Astrocyte (in vitro differentiated cells and primary cell): ENCODE results near the gene PCNX4.

ENCODE experiments used
- EZH2 ChIP-seq: IDR thresholded peaks from 2 replicates; pipeline ENCODE4 v1.6.1; 2012; ENCODE audit warnings: mild to moderate bottlenecking, low read length, inconsistent platforms; ENCODE audit not compliant: insufficient read depth
- TF ChIP-seq, protein P1 (sequence below): IDR thresholded peaks from 2 replicates; pipeline ENCODE4 v1.5.1; 2011; ENCODE audit warnings: low read depth, mild to moderate bottlenecking, inconsistent platforms, low read length, moderate library complexity; ENCODE audit not compliant: insufficient read depth

DNA sequence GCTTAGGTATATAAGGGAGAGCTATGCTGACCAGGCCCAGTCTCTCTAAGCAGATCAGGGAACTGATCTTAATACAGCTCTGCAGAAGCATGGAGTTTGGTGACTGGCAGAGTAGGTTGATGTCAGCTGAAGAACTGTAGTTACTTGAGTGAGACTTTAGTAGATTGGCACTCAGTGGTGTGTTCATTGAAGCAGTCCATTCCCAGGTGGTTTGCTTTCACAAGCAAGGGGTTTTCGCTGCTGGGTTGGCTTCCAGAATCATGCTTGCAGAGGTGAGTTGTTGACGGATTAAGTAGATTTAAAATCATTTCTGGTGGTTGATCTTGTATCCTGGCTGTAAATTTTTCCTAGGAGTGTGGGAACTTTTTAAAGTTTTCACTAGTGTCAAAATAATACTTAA, 80.0 kb downstream of the PCNX4 start:
- no peak for TF ChIP-seq EZH2
- TF ChIP-seq, protein P1, sequence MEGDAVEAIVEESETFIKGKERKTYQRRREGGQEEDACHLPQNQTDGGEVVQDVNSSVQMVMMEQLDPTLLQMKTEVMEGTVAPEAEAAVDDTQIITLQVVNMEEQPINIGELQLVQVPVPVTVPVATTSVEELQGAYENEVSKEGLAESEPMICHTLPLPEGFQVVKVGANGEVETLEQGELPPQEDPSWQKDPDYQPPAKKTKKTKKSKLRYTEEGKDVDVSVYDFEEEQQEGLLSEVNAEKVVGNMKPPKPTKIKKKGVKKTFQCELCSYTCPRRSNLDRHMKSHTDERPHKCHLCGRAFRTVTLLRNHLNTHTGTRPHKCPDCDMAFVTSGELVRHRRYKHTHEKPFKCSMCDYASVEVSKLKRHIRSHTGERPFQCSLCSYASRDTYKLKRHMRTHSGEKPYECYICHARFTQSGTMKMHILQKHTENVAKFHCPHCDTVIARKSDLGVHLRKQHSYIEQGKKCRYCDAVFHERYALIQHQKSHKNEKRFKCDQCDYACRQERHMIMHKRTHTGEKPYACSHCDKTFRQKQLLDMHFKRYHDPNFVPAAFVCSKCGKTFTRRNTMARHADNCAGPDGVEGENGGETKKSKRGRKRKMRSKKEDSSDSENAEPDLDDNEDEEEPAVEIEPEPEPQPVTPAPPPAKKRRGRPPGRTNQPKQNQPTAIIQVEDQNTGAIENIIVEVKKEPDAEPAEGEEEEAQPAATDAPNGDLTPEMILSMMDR: no peak
